Stimulated activated CD4-positive, alpha-beta T cell treated with anti-CD3 and anti-CD28 coated beads, TNF-alpha, amount 100 ng/mL, for 48 hours (primary cell): Measurements from ENCODE around the gene CCDC71L.
"Not testable (repeated sequence)": the region's sequence is repeated elsewhere in the genome, so short reads cannot be mapped to it uniquely, and the experiment has no call there.

Experiments
- DNase-seq, 3 donors: peaks; one replicate each; pipeline ENCODE4 v3.0.0-alpha.2; 2020; ENCODE audit warnings: low read depth in 3 of 3

CCDC71L gene

GRCh38 chr7:106660862-106661720, at the start of gene CCDC71L:
CCDC71L (minus strand) TSS chr7:106661158; CDS start chr7:106660896, 262 bp downstream.
- DNase-seq: peak; percentile 74 to 94 (median 90)

DNA sequence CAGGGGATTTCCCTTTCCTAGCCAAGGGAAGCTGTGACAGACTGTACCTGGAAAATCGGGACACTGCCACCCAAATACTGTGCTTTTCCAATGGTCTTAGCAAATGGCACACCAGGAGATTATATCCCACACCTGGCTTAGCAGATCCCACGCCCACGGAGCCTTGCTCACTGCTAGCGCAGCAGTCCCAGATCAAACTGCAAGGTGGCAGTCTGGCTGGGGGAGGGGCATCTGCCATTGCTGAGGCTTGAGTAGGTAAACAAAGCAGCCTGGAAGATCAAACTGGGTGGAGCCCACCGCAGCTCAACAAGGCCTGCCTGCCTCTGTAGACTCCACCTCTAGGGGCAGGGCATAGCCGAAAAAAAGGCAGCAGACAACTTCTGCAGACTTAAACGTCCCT, 48.6 kb upstream of the CCDC71L start:
- DNase-seq: not testable (repeated sequence)

GRCh38 chr7:106704000-106704840, 43.3 kb upstream of the CCDC71L start:
- DNase-seq: no peak

- DNase-seq: no peak
Observed at GRCh38 chr7:106693677-106694353, 32.9 kb upstream of the CCDC71L start.

GRCh38 chr7:106692450-106693051, 31.6 kb upstream of the CCDC71L start:
- no peak for DNase-seq

DNA sequence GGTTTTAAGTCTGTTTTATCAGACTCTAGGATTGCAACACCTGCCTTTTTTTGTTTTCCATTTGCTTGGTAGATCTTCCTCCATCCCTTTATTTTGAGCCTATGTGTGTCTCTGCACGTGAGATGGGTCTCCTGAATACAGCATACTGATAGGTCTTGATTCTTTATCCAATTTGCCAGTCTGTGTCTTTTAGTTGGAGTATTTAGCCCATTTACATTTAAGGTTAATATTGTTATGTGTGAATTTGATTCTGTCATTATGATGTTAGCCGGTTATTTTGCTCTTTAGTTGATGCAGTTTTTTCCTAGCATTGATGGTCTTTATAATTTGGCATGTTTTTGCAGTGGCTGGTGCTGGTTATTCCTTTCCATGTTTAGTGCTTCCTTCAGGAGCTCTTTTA, 27.2 kb upstream of the CCDC71L start:
- DNase-seq: not testable (repeated sequence)

DNA sequence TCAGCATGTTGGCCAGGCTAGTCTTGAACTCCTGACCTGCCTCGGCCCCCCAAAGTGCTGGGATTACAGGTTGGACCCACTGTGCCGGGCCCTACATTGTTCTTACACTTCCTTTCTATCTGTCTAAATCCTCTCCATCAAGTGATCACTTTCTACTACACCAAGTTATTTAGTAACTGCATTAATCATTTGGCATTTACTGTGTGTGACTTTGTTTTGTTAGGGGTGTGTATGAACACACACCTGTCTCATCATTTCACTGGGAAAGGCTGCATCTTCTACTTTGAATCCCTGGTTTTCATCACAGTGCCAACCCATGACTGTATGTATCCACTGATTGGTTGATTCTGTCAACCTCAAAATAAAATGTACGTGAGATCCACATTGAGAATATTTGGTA, 23.0 kb upstream of the CCDC71L start:
- no peak for DNase-seq

- DNase-seq: no peak
Observed at GRCh38 chr7:106681815-106682495, 21.0 kb upstream of the CCDC71L start.

GRCh38 chr7:106679153-106679931, 18.4 kb upstream of the CCDC71L start:
- DNase-seq: no peak

DNA sequence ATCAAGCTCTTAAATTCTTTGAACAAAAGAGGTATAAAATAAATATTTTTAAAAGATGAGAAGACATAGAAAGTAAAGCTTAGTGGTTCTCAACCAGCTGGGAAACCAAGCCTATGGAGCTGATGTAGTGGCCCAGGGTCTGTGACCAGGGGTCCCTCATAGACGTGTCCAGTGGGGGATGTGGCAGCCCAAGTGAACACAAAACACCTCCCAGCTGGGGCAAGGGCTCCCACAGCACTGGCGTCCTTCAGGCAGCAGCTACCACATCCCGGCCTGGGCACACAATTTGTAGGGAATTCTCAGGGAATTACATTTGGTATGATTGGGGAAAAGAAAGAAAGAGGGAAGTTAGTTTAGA, 17.8 kb upstream of the CCDC71L start:
- no peak for DNase-seq

DNA sequence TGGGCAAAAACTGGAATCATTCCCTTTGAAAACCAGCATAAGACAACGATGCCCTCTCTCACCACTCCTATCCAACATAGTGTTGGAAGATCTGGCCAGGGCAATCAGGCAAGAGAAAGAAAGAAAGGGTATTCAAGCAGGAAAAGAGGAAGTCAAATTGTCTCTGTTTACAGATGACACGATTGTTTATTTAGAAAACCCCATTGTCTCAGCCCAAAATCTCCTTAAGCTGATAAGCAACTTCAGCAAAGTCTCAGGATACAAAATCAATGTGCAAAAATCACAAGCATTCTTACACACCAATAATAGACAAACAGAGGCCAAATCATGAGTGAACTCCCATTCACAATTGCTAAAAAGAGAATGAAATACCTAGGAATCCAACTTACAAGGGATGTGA, 15.5 kb upstream of the CCDC71L start:
- not testable (repeated sequence) for DNase-seq

DNA sequence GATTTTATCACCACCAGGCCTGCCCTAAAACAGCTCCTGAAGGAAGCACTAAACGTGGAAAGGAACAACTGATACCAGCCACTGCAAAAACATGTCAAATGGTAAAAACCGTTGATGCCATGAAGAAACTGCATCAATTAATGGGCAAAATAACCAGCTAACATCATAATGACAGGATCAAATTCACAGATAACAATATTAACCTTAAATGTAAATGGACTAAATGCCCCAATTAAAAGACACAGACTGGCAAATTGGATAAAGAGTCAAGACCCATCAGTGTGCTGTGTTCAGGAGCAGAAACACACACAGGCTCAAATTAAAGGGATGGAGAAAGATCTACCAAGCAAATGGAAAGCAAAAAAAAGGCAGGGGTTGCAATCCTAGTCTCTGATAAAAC, 12.7 kb upstream of the CCDC71L start:
- not testable (repeated sequence) for DNase-seq

- not testable (repeated sequence) for DNase-seq
Observed at GRCh38 chr7:106671930-106672329, 11.0 kb upstream of the CCDC71L start.

DNA sequence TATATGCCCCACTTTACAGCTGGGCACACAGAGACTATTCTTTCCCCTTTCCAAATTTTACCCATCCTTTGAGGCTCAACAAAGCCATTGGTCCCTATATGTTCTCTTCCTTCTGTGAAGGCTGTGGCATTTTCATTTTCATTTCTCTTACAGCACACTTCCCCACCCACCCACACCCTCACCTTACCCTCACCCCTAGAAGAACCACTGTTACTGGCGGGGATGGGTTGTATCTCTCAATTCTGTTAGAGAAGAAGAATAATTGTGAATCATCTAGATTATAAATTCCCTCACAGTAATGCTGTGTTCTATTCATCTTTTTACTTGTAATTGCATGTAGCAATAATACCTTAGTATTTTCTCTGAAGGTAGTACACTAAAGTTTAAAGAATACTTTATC, 10.2 kb upstream of the CCDC71L start:
- DNase-seq: no peak

DNA sequence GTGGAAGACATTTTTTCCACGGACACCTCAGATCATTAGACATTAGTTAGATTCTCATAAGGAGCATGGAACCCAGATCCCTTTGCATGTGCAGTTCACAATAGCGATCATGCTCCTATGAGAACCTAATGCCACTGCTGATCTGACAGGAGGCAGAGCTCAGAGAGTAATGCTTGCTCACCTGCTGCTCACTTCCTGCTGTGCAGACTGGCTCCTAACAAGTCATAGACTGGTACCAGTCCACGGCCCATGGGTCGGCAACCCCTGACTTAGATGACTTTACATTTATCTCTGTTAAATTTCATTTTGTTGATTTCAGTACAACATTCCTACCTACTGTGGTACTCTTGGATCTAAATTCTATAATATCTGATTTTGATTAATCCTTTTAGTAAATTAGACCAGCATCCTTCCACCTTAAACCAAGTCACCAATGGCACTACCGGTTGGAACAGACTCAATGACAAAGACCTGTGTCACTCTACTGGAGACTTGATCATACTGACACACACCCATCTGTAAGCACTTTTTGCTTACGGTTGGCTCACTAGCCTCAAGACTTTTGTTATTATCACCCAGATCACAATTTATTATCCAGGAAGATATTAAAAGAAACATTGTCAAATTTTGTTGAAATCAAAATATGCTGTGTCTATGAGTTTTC, 8.0 kb upstream of the CCDC71L start:
- DNase-seq: no peak

GRCh38 chr7:106666353-106666752, 5.4 kb upstream of the CCDC71L start:
- no peak for DNase-seq

DNA sequence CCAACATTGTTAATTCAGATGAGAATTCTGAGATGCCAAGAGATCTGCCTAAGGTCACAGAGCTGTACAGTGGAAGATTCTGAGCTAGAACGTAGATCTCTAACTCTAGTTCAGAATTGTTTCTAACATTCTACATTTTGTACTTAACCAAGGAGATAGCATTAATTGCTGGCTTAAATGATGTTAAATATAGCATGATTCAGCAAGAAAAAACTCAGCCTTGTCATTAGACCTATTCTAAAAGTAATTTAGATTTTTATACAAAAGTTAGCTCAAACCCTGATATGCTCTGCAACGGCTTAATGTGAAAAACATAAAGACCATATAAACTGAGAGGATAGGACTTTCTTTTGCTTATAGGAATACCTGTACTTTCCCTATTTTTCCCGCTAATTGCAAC, 3.4 kb upstream of the CCDC71L start:
- DNase-seq: no peak

GRCh38 chr7:106659963-106660861, 746 bp downstream of the CCDC71L start:
- DNase-seq: peak; percentile 69 to 82 (median 74)
